GM23338 (cell line): ENCODE results near the gene KCNIP2. TPM values are rescaled to one million over a fixed set of nuclear protein-coding genes. Genes with fewer than 3 reads are reported as not detected.

Experiments used
- ATAC-seq: fragments of 200-7000 bp; cut with Tn5 transposase; 3 replicates; pipeline ENCODE4 v1.9.1; 2020
- DNase-seq: peaks from one replicate; pipeline ENCODE4 v3.0.0-alpha.2; 2015; ENCODE audit warnings: low spot score
- H2AFZ ChIP-seq: fragments of 200-600 bp; sonication (generic); 2 replicates; pipeline ENCODE4 v1.8.0; 2016; ENCODE audit warnings: antibody characterized with exemption, mild to moderate bottlenecking, moderate library complexity
- H3F3A ChIP-seq: fragments of 200-600 bp; sonication (generic); replicated peaks from 2 replicates; pipeline ENCODE4 v1.8.0; 2017; ENCODE audit warnings: antibody characterized with exemption, mixed run types, low read depth
- H3K27ac ChIP-seq: fragments of 200-600 bp; sonication (generic); 2 replicates; pipeline ENCODE4 v1.6.1; 2016; ENCODE audit warnings: low read depth
- H3K27me3 ChIP-seq: fragments of 200-600 bp; sonication (generic); 2 replicates; pipeline ENCODE4 v1.8.0; 2016; ENCODE audit warnings: mild to moderate bottlenecking, mixed run types, moderate library complexity; ENCODE audit not compliant: insufficient read depth
- H3K36me3 ChIP-seq: fragments of 200-600 bp; sonication (generic); 2 replicates; pipeline ENCODE4 v1.8.0; 2016; ENCODE audit warnings: mild to moderate bottlenecking; ENCODE audit not compliant: insufficient read depth
- H3K4me1 ChIP-seq: fragments of 200-600 bp; sonication (generic); 2 replicates; pipeline ENCODE4 v1.8.0; 2016; ENCODE audit warnings: mild to moderate bottlenecking, moderate library complexity; ENCODE audit not compliant: insufficient read depth
- H3K4me2 ChIP-seq: fragments of 200-600 bp; sonication (generic); 2 replicates; pipeline ENCODE4 v1.7.1; 2017; ENCODE audit warnings: mixed run types
- H3K4me3 ChIP-seq: fragments of 200-600 bp; sonication (generic); 2 replicates; pipeline ENCODE4 v1.6.1; 2016; ENCODE audit warnings: mixed run types
- H3K79me2 ChIP-seq: fragments of 200-600 bp; sonication (generic); replicated peaks from 2 replicates; pipeline ENCODE4 v1.8.0; 2017; ENCODE audit warnings: mild to moderate bottlenecking; ENCODE audit not compliant: insufficient read depth
- H3K9me2 ChIP-seq: fragments of 200-600 bp; sonication (generic); 2 replicates; pipeline ENCODE4 v1.8.0; 2017; ENCODE audit not compliant: insufficient read depth
- H4K20me1 ChIP-seq: fragments of 200-600 bp; sonication (generic); replicated peaks from 2 replicates; pipeline ENCODE4 v1.8.0; 2017; ENCODE audit warnings: mild to moderate bottlenecking; ENCODE audit not compliant: insufficient read depth
- H3K27ac Mint-ChIP-seq: 2 replicates; pipeline ENCODE4 v1.8.0; 2020; ENCODE audit warnings: inconsistent platforms, mild to moderate bottlenecking, moderate library complexity, mixed read lengths
- H3K27me3 Mint-ChIP-seq: 3 replicates; pipeline ENCODE4 v1.8.0; 2022; ENCODE audit warnings: low read depth, mild to moderate bottlenecking, moderate library complexity, mixed read lengths, inconsistent platforms; ENCODE audit not compliant: insufficient read depth, poor library complexity
- H3K36me3 Mint-ChIP-seq: 3 replicates; pipeline ENCODE4 v1.8.0; 2021; ENCODE audit warnings: low read depth, mild to moderate bottlenecking, inconsistent platforms, moderate library complexity, mixed read lengths
- H3K4me1 Mint-ChIP-seq: 3 replicates; pipeline ENCODE4 v1.8.0; 2020; ENCODE audit warnings: mild to moderate bottlenecking, inconsistent platforms, mixed read lengths
- H3K4me3 Mint-ChIP-seq: 3 replicates; pipeline ENCODE4 v1.8.0; 2021; ENCODE audit warnings: moderate library complexity, mild to moderate bottlenecking, inconsistent platforms, mixed read lengths
- H3K9me3 Mint-ChIP-seq: 3 replicates; pipeline ENCODE4 v1.8.0; 2020; ENCODE audit warnings: moderate library complexity, mild to moderate bottlenecking, inconsistent platforms, mixed read lengths
- EZH2 ChIP-seq: fragments of 200-600 bp; sonication (generic); IDR thresholded peaks from one replicate; pipeline ENCODE4 v1.8.0; 2017; ENCODE audit warnings: antibody characterized with exemption, mild to moderate bottlenecking, low read depth; ENCODE audit not compliant: unreplicated experiment
- JUNB ChIP-seq: IDR thresholded peaks from one replicate; pipeline ENCODE4 v1.6.1; 2016; ENCODE audit warnings: antibody characterized with exemption; ENCODE audit not compliant: unreplicated experiment
- NANOG ChIP-seq: IDR thresholded peaks from 2 replicates; pipeline ENCODE4 v1.6.1; 2016; ENCODE audit warnings: antibody characterized with exemption, borderline replicate concordance
- POLR2AphosphoS5 ChIP-seq: IDR thresholded peaks from 2 replicates; pipeline ENCODE4 v1.6.1; 2016; ENCODE audit warnings: antibody characterized with exemption, low read depth
- STAT1 ChIP-seq: IDR thresholded peaks from one replicate; pipeline ENCODE4 v1.6.1; 2016; ENCODE audit warnings: antibody characterized with exemption; ENCODE audit not compliant: unreplicated experiment
- ZNF114 ChIP-seq: fragments of 250-450 bp; sonication (Bioruptor Pico); IDR thresholded peaks from 2 replicates; pipeline ENCODE4 v1.5.0; 2020; ENCODE audit warnings: mild to moderate bottlenecking, moderate library complexity
- ZNF331 ChIP-seq: fragments of 250-450 bp; sonication (Bioruptor Pico); IDR thresholded peaks from 2 replicates; pipeline ENCODE4 v1.5.0; 2020; ENCODE audit warnings: low read depth, mild to moderate bottlenecking, moderate library complexity
- polyA plus RNA-seq: library from polyadenylated mRNA; unstranded; fragments of >200 nt; fragmentation: Nextera tagmentation; extraction: Ambion mirVana; gene quantifications from 2 replicates; pipeline ENCODE4 v1.2.1, GENCODE V29; 2016
- total RNA-seq: library from RNA; depleted of rRNA; stranded (reverse); fragments of >200 nt; shearing (Covaris generic); gene quantifications from 2 replicates; pipeline ENCODE4 v1.2.3, GENCODE V29; 2014
- TF ChIP-seq, protein P1 (sequence below), 2 experiments: fragments of 200-600 bp in 1 of 2; sonication (generic) in 1 of 2; conservative IDR thresholded peaks; 2 replicates each; pipeline versions ENCODE4 v1.5.1 to v1.6.1; 2016 to 2017; ENCODE audit warnings: antibody characterized with exemption in 2 of 2, low read depth in 2 of 2, mild to moderate bottlenecking in 2 of 2, moderate library complexity in 1 of 2
- TF ChIP-seq, protein P2 (sequence below): IDR thresholded peaks from 2 replicates; pipeline ENCODE4 v1.6.1; 2016; ENCODE audit warnings: antibody characterized with exemption
- TF ChIP-seq, protein P3 (sequence below): fragments of 250-450 bp; sonication (Bioruptor Pico); IDR thresholded peaks from 2 replicates; pipeline ENCODE4 v1.5.0; 2020; ENCODE audit warnings: mild to moderate bottlenecking, moderate library complexity

KCNIP2 gene
- total and polyA plus RNA-seq, 2 experiments from 2014 or later, result 2.2 to 2.6 TPM

DNA sequence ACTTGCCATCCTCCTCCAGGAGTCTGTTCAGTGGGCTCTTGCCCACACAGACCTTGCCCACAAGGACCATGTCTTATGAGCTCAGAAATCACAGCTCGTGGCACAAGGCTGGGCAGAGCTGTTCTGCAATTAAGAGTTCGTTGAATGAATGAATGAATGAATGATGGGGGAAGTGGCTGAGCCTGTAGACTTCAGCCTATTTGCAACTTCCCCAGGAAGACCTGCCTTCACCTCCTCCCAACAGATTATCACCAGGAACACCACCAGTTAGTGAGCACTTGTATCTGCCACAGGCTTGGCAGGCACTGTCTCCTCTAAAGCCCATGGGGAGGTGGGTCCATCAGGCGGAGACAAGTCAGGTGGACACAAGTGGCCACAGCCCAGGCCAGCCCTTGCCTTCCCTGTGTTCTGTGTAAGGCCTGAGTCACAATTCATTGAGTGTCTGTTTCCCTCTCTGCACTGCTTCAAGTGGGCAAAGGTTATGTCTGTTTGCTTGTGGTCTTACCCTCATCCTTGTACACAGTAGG lies 65.9 kb downstream of the KCNIP2 start (continued):
- TF ChIP-seq, protein P1, sequence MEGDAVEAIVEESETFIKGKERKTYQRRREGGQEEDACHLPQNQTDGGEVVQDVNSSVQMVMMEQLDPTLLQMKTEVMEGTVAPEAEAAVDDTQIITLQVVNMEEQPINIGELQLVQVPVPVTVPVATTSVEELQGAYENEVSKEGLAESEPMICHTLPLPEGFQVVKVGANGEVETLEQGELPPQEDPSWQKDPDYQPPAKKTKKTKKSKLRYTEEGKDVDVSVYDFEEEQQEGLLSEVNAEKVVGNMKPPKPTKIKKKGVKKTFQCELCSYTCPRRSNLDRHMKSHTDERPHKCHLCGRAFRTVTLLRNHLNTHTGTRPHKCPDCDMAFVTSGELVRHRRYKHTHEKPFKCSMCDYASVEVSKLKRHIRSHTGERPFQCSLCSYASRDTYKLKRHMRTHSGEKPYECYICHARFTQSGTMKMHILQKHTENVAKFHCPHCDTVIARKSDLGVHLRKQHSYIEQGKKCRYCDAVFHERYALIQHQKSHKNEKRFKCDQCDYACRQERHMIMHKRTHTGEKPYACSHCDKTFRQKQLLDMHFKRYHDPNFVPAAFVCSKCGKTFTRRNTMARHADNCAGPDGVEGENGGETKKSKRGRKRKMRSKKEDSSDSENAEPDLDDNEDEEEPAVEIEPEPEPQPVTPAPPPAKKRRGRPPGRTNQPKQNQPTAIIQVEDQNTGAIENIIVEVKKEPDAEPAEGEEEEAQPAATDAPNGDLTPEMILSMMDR (conservative IDR thresholded peaks at IDR 0.05; ENCODE audit: low read depth in 2 of 2), result no peak
- TF ChIP-seq, protein P2, sequence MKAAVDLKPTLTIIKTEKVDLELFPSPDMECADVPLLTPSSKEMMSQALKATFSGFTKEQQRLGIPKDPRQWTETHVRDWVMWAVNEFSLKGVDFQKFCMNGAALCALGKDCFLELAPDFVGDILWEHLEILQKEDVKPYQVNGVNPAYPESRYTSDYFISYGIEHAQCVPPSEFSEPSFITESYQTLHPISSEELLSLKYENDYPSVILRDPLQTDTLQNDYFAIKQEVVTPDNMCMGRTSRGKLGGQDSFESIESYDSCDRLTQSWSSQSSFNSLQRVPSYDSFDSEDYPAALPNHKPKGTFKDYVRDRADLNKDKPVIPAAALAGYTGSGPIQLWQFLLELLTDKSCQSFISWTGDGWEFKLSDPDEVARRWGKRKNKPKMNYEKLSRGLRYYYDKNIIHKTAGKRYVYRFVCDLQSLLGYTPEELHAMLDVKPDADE, result no peak
- no peak for TF ChIP-seq EZH2

DNA sequence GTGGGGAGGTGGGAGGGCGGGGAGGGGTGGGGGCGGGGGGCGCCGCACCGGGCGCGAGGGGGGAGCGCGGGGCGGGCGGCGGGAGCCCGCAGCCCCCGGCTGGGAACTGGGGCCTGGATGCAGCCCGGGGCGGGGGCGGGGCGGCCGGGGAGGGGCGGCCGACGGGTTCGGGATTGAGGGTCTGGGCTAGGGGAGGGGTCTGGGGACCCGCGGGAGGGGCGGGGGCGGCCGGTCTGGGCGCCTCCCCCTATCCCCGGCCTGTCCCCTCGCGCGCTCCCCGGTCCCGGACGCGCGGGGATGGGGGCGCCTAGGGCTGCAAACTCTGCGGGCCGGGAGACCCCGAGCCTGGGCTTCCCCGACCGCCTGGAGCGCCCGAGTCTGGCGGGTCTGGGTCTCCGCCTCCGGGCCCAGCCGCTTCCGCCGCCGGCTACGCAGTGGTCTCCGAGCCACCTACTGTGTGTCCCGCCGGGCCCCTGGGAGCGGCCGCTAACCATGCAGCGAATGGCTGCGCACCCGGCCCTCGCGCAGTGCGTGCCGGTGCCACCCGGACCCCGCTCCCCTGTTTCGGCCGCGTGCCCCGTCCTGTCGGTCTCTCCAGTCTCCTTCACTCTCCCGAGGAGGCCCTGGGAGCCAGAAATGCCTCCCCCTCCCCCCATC lies 67.3 kb downstream of the KCNIP2 start:
- peak overlapping the region; percentile 70 for H3K4me3 Mint-ChIP-seq
- no peaks in the 10 kb centered on the region for H3K36me3 ChIP-seq
- no peak overlapping the region for H3K27ac Mint-ChIP-seq
- no peaks in the 10 kb centered on the region for H3K9me3 Mint-ChIP-seq
- no peaks in the 10 kb centered on the region for H3K79me2 ChIP-seq
- no peak overlapping the region for H3K27ac ChIP-seq
- H3F3A ChIP-seq, result peaks cover 27% of the 10 kb centered on the region
- H2AFZ ChIP-seq, result no peak overlapping the region
- peaks cover 62% of the 10 kb centered on the region for H3K4me1 Mint-ChIP-seq
- DNase-seq, result peak; percentile 52
- no peak for TF ChIP-seq NANOG
- no peak for TF ChIP-seq POLR2AphosphoS5
- no peak for TF ChIP-seq STAT1
- no peak for TF ChIP-seq ZNF114
- TF ChIP-seq, protein P1 (conservative IDR thresholded peaks at IDR 0.05; ENCODE audit: low read depth in 2 of 2), result no peak
- peak; percentile 58 for TF ChIP-seq EZH2
- TF ChIP-seq, protein P3, sequence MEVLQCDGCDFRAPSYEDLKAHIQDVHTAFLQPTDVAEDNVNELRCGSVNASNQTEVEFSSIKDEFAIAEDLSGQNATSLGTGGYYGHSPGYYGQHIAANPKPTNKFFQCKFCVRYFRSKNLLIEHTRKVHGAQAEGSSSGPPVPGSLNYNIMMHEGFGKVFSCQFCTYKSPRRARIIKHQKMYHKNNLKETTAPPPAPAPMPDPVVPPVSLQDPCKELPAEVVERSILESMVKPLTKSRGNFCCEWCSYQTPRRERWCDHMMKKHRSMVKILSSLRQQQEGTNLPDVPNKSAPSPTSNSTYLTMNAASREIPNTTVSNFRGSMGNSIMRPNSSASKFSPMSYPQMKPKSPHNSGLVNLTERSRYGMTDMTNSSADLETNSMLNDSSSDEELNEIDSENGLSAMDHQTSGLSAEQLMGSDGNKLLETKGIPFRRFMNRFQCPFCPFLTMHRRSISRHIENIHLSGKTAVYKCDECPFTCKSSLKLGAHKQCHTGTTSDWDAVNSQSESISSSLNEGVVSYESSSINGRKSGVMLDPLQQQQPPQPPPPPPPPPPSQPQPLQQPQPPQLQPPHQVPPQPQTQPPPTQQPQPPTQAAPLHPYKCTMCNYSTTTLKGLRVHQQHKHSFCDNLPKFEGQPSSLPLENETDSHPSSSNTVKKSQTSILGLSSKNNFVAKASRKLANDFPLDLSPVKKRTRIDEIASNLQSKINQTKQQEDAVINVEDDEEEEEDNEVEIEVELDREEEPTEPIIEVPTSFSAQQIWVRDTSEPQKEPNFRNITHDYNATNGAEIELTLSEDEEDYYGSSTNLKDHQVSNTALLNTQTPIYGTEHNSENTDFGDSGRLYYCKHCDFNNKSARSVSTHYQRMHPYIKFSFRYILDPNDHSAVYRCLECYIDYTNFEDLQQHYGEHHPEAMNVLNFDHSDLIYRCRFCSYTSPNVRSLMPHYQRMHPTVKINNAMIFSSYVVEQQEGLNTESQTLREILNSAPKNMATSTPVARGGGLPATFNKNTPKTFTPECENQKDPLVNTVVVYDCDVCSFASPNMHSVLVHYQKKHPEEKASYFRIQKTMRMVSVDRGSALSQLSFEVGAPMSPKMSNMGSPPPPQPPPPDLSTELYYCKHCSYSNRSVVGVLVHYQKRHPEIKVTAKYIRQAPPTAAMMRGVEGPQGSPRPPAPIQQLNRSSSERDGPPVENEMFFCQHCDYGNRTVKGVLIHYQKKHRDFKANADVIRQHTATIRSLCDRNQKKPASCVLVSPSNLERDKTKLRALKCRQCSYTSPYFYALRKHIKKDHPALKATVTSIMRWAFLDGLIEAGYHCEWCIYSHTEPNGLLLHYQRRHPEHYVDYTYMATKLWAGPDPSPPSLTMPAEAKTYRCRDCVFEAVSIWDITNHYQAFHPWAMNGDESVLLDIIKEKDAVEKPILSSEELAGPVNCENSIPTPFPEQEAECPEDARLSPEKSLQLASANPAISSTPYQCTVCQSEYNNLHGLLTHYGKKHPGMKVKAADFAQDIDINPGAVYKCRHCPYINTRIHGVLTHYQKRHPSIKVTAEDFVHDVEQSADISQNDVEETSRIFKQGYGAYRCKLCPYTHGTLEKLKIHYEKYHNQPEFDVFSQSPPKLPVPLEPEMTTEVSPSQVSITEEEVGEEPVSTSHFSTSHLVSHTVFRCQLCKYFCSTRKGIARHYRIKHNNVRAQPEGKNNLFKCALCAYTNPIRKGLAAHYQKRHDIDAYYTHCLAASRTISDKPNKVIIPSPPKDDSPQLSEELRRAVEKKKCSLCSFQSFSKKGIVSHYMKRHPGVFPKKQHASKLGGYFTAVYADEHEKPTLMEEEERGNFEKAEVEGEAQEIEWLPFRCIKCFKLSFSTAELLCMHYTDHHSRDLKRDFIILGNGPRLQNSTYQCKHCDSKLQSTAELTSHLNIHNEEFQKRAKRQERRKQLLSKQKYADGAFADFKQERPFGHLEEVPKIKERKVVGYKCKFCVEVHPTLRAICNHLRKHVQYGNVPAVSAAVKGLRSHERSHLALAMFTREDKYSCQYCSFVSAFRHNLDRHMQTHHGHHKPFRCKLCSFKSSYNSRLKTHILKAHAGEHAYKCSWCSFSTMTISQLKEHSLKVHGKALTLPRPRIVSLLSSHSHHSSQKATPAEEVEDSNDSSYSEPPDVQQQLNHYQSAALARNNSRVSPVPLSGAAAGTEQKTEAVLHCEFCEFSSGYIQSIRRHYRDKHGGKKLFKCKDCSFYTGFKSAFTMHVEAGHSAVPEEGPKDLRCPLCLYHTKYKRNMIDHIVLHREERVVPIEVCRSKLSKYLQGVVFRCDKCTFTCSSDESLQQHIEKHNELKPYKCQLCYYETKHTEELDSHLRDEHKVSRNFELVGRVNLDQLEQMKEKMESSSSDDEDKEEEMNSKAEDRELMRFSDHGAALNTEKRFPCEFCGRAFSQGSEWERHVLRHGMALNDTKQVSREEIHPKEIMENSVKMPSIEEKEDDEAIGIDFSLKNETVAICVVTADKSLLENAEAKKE (CRISPR knock-in tag), result no peak
- TF ChIP-seq ZNF331 (CRISPR knock-in tag), result no peak
- no peak for TF ChIP-seq JUNB
- no peak for ATAC-seq
- H3K27me3 ChIP-seq, result peaks cover 75% of the 10 kb centered on the region
- H3K27me3 Mint-ChIP-seq, result peaks cover 75% of the 10 kb centered on the region
- peaks cover 61% of the 10 kb centered on the region for H3K4me1 ChIP-seq
- no peaks in the 10 kb centered on the region for H3K9me2 ChIP-seq
- H3K4me3 ChIP-seq, result peak overlapping the region; percentile 63
- peaks cover 6% of the 10 kb centered on the region for H3K36me3 Mint-ChIP-seq
- H4K20me1 ChIP-seq, result no peaks in the 10 kb centered on the region
- peak overlapping the region; percentile 79 for H3K4me2 ChIP-seq
